Occipital lobe (tissue), 2 donors: ENCODE data around the gene BMP7. TPM values are rescaled to one million over a fixed set of nuclear protein-coding genes. Genes with fewer than 3 reads are reported as not detected.

Experiments
- DNase-seq: peaks from one replicate; lab custom pipeline; 2025; lab: John Stamatoyannopoulos, UW
- total RNA-seq: library from RNA; depleted of rRNA; stranded (reverse); fragments of >200 nt; gene quantifications from one replicate; pipeline ENCODE4 v1.2.3, GENCODE V29; 2014

BMP7 gene
- total RNA-seq, result 8.7 TPM

DNA sequence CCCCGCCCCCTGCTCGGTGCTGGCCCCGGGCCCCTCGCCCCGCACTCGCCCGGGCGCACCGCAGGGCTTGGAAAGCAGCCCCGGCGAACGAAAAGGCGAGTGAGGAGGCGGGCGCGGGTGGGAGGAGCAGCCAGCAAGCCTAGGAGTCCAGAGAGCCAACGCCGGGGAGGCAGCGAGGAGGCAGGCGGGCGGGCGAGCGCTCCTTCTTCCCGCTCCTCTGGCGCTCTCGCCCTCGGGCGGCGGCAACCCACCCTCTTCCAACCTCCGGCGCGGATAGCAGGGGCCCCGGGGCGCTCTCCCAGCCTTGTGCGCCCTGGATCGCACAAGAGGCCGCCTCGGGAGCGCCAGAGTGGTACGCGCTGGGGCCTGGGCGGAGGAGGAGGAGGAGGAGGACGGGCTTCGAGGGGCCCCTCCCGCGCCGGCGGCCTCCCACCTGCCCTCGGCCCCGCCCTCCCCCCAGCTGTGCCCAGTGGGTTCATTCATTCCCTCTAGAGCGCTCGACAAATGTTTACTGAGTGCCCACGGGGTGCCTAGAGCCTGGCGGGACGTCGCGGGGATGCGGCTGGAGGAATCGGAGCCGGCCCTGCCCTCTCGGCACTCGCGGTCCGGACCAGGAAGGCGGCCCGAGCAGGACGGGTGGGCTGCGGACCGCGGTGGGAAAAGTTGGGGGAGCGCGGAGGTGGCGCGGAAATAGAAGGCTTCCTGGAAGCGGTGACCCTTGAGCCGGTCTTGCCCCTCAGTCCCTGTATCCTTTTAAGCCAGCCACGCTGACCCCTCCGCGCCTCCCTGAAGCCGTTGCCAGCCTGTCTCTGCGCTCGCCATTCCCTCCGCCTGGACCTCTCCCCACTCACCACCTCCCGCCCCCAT, at the start of gene BMP7:
Gene BMP7 (minus strand): TSS at position 351 of the 867 bp plus-strand sequence. CDS start 519 bp downstream, outside the sequence.
- peak; percentile 36 for DNase-seq

DNA sequence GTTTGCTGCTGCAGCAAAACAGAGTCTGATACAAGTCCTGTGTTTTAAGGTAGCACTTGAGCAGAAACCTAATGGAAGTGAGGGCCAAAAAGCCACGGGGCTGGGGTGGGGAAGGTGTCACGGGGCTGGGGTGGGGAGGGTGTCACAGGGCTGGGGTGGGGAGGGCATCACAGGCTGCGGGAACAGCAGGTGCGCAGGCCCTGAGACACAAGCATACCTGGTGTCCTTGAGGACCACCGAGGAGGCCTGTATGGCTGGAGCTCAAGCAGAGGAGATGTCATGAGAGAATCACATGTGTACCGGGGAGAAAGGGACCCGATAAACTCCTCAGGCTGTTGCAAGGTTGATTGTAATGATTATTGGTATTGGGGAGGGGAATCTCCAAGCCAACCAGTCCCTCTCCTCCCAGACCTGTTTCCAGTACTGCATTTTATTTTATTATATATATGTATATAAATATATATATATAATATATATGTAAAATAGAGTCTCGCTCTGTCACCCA, 49.6 kb upstream of the BMP7 start:
- no peak for DNase-seq

DNA sequence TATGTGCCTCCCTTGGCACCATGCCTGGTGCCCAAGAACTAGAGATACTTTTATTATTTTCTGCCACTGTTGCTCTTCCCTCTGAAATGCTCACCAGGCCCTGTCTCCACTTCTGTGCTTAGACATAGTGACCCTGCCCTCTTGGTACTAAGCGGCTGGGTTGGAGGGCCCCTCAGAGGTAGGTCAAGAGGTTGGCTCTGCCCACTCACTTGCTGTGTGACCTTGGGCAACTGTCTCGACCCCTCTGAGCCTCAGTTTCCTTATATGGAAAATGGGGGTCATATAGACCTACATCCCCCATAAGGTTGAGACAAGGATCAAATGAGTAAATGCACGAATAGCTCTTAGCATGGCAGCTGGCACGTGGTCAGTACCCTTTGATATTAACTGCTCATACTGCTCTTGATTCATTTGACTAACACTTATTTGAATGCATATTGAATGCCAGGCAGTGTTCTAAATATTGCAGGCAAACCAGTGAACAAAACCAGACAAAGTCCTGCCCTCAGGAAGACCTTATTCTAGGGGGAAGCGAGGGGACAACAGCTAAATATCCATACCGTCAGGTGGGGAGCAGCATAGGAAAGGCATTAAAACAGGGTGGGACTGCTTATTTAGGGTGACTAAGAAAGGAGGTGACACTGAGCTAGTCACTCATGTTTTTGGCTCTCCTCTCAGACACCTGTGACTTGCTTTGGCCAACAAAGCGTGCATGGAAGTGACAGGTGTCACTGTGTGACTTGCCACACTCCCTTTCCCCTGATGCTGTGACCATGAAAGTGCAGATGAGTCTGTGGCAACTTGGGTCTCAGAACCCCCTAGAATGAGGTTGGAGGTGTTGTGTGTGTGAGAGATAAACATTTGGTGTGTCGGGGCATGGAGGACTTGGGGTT, 48.9 kb upstream of the BMP7 start:
- no peak for DNase-seq

DNA sequence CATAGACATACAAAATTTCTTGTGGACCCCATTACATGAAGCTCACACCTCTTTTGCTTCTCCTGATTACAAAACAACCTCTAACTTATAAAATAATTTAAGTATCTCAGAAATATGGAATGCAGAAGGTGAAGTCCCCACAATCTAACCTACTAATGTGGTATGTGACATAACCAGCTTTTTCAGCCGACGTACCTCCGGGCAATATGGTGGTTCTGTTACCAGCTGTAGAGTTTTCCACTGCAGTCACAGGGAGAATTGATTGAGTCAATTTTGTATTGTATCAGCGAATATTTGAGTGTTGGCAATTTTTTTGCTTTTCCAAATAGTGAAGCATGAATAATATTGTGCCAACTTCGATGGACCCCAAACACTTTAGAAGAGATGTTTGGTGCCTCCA, 47.5 kb upstream of the BMP7 start:
- DNase-seq, result no peak

DNA sequence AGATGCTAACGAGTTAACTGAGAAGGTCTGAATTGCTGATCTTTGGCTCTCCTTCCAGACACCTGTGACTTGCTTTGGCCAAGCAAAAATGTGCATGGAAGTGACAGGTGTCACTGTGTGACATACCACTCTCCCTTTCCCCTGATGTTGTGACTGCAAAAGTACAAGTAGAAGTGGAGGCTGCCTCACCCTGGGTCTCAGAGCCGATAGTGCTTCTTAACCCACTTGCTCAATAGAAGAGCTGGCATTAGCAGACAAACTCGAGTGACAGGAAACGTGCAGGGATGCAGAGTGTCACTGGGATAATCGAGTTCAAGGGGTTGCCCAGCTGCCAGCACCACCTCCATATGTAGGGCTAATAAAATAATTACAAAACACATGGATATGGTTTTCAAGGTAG, 46.8 kb upstream of the BMP7 start:
- DNase-seq, result no peak

DNA sequence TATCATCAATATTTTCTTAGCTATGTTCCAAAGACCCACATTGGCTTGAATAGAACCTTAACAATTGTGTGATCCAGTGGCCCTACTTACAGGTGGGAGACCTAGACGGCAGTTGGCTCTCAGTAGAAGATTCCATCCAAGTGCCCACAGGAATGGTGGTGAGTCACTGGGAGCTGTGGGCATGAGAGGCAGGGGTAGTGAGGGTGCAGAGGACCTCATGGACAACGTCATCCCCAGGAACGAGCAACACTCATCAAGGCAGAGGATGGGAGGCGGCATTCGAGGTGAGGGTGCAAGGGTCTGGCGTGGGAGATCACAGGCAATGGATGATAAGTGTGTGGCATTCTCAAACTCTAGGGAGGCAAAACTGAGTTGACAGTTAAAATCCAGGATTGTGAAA, 45.7 kb upstream of the BMP7 start:
- no peak for DNase-seq

DNA sequence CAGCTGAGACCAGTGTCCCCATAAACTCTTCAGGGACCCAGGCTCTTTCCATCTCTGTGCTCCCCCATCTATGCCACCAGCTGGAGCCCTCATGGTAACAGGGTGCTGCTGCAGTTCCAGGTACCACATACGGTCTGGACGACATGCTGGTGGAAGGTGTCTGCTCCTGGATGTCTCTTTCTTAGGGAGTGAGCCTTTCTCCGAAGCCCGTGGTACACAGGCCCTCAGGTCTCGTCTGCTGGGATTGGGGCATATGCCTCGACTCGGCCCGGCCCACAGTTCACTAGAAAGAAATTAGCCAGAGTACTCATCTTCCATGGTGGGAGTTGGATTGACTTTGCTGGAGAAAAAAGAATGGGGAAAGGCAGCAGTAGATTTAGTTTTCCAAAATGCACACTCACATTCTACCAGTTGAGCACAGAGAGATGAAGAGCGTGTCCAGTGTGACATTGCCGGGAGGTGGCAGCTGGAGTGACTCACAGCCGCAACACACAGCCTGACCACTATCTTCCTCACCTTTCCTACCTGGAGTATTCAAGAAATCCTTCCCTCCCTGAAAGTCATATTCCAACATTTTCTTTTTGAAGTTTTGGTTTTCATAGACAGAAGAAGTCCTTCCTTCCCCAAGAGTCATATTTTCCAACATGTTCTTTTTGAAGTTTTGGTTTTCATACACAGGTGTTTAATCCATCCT, 44.5 kb upstream of the BMP7 start:
- DNase-seq, result no peak

DNA sequence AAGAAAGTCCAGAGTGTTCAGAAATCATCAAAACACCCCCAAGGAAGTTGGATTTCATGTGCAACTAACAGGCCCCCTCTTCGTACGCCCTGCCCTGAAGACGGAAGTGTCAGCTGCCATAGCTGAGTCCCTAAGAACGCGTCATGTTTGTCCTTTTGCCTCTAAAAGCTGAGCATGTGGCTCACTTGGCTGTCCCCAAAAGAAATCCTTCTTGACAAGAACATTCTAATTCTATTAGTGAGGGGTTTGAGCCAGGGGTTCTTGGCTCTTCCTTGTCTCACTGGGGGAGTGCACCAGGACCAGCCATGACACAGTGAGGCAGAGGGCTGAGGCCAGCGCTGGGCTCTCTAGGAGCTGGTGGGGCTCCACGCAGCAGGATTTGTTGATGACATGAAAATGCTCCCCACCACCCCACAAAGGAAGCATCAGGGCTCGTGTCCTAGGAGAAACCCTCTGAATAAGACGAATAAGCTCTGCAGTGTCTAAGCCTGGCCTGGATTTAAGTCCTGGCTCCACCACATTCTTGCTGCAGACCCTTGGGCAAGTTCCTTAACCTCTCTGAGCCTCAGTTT, 43.2 kb upstream of the BMP7 start:
- DNase-seq, result no peak

DNA sequence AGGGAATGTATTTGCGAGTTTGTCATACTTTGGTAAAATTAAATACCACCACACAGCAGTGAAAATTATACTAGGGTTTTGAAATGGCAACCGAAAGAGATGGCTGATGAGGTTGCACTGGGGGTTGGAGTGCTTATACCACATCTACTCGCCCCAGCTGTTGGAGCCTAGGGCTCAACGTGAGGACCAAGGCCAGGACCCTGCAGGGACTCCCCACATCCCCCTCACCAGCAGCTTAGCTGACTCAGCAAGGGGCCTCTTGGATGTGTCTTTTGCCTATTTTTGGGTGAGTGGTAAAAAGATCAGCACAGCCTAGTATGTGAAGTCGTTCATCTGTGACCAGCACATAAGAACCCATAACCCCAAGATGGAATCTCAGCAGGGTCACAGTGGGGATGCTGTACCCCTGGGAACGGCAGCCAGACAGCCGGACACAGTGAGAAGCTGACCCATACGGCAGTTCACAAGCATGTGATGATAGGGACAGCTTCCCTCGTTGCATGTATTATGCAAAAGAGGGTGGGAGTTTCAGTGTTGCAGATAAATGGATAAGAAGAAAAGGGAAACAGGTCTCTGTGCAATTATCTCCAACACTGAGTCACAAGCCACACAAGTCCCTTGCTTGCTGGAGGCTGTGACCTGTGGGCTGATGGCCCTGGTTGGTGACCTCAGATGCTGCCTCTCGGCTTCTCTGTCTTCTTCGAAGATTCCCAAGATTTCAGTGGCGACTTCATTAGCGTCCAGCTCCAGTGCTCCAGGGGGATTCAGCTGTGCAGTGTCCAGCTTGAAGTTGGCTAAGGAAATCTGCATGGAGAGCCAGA, 42.2 kb upstream of the BMP7 start:
- DNase-seq, result no peak

DNA sequence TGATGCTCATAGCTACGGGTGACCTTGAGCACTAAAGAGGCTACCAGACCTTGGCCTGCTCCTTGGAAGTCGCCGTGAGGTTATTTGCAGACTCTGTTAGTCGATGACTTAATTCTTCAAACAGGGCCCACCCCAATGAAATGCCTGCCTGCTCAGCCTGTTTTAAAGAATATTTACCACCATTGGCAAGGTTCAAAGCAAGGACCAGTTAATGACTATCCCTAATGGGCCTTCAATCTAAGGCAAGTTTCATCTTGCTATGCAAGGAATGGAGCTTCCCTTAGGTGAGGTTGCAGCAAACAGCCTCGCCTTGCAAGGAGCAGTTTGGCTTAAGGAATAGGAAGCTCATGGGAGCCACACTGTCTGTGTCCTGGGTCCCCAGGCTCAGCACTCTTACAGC, 40.3 kb upstream of the BMP7 start:
- DNase-seq, result no peak

DNA sequence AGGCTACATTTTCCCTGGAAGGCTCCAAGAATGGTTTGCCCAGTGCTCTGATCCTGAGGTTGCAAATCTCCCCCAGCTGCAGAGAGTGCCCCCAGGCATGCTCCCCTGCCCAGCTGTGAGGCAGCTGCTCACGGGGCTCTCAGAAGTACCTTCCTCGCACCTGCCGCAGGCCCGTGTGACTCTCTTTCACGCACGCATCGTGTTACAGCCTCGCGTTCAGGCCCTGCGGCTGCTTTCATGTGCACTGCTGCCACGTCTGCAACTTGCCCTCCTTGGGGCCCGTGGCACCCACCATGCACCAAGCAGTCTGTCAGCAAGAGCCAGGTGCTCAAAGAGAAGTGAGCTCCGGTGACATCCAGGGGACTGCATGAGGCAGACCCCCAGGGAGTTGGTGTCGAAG, 34.6 kb upstream of the BMP7 start:
- DNase-seq, result no peak

DNA sequence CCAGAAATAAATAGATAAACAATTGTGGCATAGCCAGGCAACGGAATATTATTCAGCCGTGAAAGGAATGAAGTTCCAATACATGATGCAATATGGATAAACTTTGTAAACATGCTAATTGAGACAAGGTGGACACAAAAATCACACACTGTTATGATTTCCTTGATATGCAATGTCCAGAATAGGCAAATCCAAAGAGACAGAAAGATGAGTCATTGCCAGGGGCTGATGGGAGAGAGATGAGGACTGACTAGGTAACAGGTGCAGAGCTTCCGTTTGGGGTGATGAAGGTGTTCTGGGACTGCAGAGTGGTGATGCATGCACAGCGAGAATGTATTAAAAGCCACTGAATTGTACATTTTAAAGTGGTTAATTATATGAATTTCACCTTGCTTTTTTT, 32.0 kb upstream of the BMP7 start:
- DNase-seq, result no peak

DNA sequence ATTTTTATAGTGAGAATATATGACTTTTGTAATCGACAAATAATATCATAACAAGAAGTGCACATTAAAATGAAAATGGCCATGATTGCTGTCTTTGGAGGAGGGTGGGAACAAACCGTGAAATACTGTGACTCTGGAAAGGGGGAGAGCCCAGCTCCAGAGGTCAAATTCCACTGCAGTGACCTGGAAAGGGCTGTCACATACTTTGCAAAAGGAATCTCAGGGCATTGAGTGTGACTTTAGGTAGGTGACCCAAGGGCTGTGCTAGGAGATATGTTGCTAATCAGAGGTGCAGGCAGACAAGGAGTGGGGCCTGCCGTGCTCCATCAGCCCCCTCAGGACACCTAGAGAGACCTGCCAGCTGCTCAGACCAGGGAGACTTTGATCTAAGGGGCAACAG, 28.1 kb upstream of the BMP7 start:
- DNase-seq, result no peak

DNA sequence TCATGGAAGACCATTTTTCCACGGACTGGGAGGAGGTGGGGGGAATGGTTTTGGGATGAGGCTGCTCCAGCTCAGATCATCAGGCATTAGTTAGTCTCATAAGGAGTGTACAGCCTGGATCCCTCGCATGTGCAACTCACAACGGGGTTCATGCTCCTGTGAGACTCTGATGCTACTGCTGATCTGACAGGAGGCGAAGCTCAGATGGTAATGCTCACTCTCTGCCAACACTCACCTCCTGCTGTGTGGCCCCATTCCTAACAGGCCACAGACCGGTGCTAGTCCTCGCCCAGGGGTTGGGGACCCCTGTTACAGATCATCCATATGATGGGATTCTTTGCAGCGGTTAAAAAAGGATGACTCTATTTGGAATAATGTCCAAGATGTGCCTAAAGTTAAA, 27.6 kb upstream of the BMP7 start:
- no peak for DNase-seq

DNA sequence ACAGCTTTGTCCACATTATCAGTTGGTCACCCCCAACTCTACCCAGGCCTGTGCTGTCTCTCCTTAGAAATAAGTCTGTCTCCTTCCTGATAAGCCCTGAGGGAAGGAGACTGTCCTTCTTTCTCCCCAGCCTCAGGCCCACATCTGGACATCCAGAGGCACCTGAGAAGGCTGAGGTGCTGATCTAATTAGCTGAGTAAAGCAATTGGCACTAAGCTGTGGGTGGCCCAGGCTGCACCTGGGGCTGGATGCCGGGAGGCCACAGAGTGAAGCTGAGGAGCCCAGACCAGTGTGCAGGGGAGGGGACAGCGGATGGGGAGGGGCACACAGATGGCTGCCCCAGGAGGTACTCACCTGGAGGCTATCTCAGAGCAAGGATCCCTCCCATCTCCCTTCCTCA, 26.2 kb upstream of the BMP7 start:
- no peak for DNase-seq

DNA sequence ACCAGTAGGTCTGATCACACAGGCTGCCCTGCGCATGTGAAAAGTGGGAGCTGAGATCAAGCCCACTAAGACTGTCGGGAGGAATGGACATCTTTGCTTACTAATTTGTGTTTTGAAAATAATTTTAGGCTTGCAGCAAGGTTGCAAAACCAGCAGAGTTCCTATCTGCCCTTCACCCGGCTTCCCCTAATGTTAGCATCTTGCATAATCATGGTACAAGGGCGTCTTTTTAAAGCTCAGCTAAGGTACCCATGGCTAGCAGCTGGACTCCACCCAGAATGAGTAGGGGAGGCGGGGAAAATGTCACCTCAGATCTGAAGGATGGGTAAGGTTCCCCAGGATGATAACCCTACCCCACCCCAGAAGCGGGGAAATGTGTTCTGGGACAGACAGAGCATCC, 25.3 kb upstream of the BMP7 start:
- DNase-seq, result no peak

DNA sequence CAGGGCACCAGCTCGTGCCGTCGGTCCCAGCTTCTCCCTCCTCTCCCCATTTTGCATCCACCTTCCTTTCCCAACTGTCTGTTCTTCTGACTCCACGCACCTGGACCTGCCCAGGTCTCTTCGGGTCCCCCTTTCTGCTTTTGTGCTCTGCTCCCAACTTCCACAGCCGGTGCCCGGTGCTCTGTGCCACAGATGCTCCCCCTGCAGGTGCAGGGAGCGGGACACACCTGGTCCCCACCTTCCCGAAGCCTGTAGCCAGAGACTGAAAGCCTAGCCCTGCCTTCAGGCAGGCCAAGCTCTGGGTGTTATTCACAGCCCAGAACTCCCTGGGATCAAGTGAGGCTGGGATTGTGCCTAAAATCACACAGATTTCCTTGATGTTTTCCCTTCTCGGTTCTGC, 24.6 kb upstream of the BMP7 start:
- no peak for DNase-seq

DNA sequence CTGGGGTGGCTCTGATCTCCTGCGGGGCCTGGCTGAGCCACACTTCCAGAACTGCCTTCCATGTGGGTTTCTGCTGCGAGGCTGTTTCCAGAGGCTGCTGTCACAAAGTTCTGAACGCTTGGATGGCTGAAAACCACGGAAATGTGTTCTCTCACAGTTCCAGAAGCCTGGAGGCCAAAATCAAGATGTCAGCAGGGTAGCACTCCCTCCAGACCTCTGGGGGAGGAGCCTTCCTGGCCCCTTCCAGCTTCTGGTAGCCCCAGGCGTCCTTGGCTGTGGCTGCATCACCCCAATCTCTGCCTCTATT, 23.7 kb upstream of the BMP7 start:
- no peak for DNase-seq

DNA sequence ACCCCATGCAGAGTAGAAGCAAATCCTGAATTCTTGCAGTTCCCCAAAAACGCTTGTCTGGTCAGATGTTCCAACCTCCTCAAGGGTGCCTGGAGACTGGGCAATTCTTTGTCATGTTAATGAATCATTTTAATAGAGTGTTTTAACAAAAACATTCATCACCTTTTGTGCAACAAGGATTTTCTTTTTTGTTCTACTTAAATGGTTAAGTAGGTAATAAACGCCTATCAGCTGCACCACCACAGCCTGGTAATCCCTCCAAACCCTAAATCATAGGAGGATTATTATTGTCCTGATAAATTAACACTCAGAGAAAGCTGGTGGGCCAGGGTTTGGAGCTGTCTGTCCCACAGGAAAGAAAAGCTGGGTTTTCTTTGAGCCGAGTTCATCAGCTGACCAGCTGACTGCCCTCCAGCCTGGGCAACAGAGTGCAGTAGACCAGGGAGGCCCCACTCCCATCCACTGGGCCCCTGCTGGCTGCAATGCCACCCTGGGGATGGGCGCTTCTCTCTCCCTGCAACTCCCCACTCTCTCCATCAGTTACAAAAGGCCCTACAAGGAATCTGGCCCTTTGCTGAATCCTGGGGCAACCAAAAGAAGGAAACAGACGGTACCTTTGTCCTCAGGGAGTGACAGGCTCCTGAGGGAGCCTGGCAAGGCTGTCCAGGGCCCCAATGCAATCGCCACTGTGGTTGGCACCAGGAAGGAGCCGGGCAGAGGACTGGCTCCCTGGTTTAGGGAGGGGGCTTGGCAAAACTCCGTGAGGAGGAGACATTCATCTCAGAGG, 23.1 kb upstream of the BMP7 start:
- DNase-seq, result peak; percentile 8
